AG09319 (cell line): ENCODE data around the gene BRINP2.
"Not testable (repeated sequence)": the region's sequence is repeated elsewhere in the genome, so short reads cannot be mapped to it uniquely, and the experiment has no call there.

ENCODE experiments used
- DNase-seq: peaks from one replicate; pipeline ENCODE4 v3.0.0-alpha.2; 2010; ENCODE audit warnings: low read depth; ENCODE audit errors: extremely low read depth
- TF ChIP-seq, protein P1 (sequence below): IDR thresholded peaks from 2 replicates; pipeline ENCODE4 v1.5.1; 2011; ENCODE audit warnings: low read depth, mild to moderate bottlenecking, inconsistent platforms, low read length, moderate library complexity

The BRINP2 gene

DNA sequence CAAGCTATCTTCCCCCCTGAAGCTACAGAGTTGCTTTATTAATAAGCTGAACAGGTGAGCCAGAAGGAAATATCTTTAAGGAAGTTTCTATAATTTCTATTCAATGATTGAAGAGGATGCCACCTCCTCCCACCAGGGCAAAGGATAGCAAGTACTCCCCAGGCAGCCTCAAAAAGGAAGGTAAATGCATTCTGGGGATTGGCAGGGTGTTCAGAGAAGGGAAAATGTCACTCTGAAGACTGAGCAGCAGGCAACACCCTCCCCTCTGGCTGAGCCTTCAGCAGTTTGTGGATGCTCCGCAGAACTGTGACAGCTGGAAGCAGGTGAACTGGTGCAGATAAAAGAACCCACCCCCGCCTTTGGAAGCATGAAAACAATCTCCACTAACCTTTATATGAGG, 140.8 kb downstream of the BRINP2 start:
- DNase-seq = no peak
- TF ChIP-seq, protein P1, sequence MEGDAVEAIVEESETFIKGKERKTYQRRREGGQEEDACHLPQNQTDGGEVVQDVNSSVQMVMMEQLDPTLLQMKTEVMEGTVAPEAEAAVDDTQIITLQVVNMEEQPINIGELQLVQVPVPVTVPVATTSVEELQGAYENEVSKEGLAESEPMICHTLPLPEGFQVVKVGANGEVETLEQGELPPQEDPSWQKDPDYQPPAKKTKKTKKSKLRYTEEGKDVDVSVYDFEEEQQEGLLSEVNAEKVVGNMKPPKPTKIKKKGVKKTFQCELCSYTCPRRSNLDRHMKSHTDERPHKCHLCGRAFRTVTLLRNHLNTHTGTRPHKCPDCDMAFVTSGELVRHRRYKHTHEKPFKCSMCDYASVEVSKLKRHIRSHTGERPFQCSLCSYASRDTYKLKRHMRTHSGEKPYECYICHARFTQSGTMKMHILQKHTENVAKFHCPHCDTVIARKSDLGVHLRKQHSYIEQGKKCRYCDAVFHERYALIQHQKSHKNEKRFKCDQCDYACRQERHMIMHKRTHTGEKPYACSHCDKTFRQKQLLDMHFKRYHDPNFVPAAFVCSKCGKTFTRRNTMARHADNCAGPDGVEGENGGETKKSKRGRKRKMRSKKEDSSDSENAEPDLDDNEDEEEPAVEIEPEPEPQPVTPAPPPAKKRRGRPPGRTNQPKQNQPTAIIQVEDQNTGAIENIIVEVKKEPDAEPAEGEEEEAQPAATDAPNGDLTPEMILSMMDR = no peak

- TF ChIP-seq, protein P1 = no peak
- DNase-seq = no peak
Observed at GRCh38 chr1:177315261-177315660, 144.5 kb downstream of the BRINP2 start.

GRCh38 chr1:177315761-177316160, 145.0 kb downstream of the BRINP2 start:
- DNase-seq = no peak
- TF ChIP-seq, protein P1 = no peak

- not testable (repeated sequence) for DNase-seq
Observed at GRCh38 chr1:177321434-177321833, 150.7 kb downstream of the BRINP2 start.

DNA sequence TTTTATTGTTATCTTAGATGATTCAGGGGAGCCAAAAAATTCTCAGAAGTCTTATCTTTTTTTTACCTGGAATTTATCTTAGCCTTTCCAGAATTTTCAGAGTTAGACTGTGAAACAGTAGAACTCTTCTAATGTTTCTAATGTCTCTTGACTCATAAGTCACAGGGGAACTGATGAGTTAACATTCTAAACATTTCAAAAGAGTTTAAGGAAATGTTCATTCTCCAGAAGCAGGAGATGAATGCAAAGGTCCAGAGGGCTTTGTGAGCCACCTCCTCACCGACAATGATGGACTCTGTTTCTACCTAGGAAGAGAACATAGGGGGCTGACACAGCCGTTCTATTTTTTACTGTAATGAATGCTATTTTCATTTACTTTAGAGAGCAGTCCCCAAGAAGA, 157.5 kb downstream of the BRINP2 start:
- TF ChIP-seq, protein P1 = no peak

GRCh38 chr1:177329871-177330270, 159.1 kb downstream of the BRINP2 start:
- no peak for DNase-seq
- TF ChIP-seq, protein P1 = no peak

More for the DNA sequence above, 157.5 kb downstream of the BRINP2 start:
- no peak for DNase-seq
